Stimulated activated CD4-positive, alpha-beta T cell treated with anti-CD3 and anti-CD28 coated beads, Interleukin-12 subunit alpha, Interleukin-12 subunit beta, amount 100 ng/mL, for 24 hours (primary cell): ENCODE measurements around the gene TOB1.

ENCODE experiments used
- DNase-seq, 2 experiments: peaks; one replicate each; pipeline ENCODE4 v3.0.0-alpha.2; 2020; ENCODE audit warnings: low read depth in 2 of 2

Gene TOB1

DNA sequence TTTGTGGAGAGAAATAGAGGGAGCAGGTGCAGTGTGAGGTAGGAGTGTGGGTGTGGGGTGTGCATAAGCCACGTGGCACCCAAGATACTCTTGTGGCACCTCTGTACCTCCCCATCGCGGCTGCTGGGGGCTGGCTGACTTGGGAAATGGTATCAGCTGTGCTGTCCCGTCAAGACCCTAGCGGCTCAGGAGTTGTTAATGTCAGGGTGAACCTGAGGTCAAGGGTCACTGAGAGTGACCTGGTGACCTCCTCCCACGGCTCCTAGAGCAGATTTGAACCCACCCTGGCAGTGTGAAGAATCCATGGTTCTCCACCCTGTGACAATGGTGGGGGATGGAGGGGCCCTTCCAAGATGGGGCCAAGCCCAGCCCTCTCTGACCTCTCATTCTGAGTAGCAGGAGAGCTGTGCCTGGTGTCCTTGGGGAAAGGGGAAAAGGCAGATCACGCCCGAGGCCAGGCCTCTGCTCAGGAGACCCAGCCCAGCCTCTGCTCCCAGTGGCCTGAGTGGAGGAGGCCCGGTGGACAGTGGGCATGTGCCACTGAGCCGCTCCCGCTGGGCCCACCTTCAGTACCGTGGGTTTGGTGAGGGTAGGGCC lies 33.8 kb downstream of the TOB1 start:
- DNase-seq: no peak

DNA sequence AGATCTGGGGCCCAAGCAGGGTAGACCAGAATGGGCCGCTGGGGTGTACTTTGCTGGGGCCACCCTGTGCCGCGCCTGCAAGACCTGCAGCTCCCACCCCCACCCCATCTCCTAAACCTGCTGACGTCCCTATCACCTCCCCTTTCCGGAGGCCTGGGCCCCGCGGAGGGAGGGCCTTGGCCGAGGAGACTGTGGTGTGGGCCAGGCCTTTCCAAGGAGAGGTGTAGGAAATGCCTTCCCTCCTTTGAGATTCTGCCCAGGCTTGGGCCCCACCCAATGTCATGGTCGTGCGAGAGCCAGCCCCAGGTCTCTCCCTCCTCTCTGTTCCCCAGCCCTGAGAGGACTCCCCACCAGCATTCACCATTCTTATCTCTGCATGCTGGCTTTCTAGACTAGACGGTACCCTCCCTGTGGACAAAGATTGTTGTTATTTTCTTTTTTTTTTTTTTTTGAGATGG lies 34.7 kb downstream of the TOB1 start:
- no peak for DNase-seq

DNA sequence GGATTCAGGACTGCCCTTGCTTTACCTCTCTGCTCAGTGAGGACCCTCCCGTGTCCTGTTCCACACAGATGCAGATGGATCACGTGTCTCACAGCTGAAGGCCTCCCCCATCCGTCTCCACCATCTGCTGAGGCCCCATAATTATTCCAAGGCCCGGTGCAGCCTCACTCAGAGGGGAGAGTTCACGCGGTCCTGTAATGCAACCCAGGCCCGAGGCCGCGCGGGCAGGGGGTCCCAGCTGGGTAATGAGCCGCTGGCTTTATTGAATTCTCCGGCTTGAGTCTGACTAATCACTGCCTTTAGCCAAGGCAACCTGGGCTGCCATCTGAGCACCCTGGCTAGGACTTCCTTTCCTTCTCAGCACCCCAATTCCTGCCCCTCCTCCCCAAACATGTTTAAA lies 35.2 kb downstream of the TOB1 start:
- no peak for DNase-seq

DNA sequence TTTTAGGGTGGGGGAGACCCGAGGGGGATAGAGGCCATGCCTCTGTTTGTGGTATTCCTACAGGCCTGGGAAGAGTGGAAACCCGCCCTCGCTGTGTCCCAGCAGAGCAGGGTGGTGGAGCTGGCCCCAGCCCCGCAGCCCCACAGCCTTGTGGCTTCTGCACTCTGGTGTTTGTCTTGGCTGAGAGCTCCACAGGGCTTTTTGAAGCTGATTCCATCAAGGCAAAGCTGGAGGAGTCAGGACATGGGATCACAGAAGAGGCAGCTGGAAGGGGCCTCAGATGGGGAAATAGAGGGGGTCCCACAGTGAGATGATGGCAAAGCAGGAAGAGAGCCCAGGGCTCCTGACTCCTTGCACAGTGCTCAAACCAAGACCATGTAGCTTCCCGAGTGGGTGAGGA lies 35.8 kb downstream of the TOB1 start:
- no peak for DNase-seq

DNA sequence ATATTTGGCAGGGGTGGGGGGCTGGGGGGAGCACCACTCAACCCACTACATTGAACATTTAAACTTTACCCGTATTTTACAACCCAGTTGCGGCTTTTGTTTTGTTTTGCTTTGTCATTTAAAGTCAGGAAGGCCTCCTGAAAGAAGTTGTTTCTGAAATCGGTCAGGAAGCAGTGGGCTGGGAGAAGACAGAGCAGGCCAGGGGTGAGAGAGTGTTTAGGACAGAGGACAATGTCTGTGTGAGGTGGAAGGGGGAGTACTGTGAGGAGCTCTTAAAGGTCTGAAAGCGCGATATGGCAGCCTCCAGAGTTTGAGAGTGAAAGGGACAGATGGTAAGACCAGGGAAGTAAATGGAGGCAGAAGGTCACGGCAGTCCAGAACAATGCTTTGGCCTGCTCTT lies 36.8 kb downstream of the TOB1 start:
- DNase-seq: no peak

DNA sequence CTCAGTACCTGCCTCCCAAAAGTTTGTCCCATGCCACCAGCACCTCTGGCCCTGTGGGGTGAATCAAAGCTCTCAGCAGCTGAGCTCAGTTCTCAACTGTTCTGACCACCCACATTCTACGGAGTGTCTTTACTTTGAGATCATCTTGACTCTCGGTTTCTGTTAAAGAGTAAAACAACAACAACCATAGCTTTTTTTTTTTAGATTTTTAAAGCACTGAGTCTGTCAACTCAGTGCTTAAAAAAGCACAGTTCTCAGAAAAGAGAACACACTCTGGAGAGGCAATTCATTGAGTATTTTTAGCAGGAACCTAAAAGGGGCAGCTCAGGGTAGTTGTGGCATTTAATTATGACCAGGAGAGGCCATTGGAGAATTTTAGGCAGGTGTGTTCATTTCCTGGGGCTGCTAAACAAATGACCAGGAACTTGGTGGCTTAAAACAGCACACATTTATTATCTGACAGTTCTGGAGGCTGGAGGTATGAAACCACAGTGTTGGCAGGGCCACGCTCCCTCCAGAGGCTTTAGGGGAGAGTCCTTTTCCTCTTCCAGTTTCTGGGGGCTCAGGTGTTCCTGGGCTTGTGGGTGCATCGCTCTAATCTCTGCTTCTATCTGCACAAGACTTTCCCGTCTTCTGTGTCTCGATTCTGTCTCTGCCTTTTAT lies 37.5 kb downstream of the TOB1 start:
- no peak for DNase-seq

DNA sequence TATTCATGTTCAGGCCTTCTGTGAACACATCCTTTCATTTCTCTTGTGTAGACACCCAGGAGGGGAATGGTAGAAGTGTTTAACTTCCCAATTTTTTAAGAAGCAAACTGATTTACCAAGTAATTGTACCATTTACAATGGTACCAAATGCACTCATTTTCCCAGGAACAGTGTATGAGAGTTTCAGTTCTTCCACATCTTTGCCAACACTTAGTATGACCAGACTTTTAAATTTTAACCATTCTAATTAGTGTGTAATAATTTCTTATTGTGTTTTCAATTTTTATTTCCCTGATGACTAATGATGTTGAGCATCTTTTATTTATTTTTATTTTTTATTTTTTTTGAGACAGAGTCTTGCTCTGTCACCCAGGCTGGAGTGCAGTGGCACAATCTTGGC lies 41.0 kb downstream of the TOB1 start:
- DNase-seq: no peak

DNA sequence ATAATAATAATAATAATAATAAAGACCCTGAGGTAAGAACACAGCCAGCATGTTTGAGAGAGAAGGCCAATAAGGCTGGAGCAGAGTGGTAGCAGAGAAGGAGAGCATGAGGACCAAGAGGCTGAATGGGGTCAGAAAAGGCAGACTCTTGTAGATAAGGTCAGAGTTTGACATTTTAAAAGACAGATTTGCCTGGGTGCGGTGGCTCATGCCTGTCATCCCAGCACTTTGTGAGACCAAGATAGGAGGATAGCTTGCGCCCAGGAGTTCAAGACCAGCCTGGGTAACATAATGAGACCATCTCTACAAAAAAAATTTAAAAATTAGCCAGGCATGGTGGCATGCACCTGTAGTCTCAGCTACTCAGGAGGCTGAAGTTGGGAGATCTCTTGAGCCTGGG lies 41.7 kb downstream of the TOB1 start:
- DNase-seq: no peak

DNA sequence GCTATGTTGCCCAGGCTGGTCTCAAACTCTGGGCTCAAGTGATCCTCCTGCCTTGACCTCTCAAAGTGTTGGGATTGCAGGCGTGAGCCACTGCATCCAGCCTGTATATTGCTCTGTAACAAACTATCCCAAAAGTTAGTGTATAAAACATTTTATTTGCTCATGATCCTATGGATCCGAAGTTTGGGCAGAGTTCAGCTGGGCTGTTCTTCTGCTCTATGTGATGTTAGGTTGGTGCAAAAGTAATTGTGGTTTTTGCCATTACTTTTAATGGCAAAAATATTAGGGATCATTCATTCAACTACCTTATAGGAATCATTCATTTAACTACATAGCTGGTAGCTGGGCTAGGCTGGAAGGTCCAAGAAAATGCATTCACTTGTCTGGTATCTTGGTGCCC lies 43.6 kb downstream of the TOB1 start:
- no peak for DNase-seq

DNA sequence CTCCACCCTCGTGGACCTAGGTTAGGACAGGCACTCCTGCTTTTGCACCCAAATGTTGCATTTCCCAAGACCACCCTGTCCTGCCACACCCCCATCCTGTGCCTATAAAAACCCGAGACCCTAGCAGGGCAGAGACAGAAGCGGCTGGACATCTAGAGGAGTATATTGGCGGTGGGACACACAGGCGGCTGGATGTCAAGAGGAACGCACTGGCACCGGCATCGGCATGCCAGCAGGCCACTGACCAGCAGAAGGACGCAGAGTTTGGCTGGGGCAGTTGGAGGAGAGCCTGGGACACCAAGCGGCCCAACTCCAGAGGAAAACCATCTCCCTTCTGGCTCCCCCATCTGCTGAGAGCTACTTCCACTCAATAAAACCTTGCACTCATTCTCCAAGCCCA lies 45.5 kb downstream of the TOB1 start:
- no peak for DNase-seq

DNA sequence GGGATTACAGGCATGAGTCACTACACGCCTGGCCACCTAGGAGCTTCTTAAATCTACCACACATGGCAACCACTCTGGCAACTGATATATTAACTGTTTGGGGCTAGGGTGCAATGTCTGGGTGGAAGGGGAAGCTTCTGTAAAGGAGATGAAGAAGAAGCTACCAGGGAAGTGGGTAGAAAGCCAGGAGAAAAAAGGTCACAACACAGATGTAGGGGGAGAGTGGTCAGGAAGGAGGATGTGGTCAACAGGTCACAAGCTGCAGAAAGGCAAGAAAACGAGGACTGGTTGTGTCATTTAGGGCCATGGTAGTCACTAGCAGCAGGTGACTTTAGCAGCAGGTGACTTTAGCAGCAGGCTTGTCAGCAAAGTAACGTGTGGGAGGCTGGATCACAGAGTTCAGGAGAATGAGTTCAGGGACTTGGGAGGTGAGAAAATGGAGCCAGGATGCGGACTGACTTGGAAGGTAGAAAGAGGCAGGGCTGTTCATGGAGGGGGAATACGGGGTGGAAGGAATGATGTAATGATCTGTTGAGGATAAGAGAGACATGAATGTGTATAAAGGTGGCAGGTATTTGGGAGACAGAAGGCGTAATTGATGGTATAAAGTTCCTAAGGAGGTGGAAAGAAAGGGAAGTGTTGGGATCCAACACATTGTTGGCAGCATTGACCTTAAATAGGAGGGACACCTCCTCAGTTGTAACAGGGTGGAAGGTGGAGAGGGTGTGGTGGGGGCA lies 47.1 kb downstream of the TOB1 start:
- no peak for DNase-seq

DNA sequence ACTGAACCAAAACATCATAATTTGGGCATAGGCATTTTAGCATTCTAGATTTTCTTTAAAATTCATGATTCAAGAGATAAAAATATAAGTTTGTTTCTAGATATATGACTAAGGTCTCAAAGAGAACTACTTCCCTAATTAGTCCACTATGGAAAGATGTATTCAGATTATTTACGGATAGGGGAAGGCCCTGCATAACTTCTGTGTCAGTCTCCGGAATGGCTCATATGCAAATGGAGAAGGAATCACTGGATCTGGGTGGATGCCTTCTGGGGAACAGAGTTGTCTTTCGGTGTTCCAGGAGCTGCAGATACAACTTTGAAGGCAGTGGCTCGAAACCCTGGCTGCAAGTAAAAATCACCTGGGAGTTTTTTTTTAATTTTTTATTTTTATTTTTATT lies 47.9 kb downstream of the TOB1 start:
- no peak for DNase-seq

DNA sequence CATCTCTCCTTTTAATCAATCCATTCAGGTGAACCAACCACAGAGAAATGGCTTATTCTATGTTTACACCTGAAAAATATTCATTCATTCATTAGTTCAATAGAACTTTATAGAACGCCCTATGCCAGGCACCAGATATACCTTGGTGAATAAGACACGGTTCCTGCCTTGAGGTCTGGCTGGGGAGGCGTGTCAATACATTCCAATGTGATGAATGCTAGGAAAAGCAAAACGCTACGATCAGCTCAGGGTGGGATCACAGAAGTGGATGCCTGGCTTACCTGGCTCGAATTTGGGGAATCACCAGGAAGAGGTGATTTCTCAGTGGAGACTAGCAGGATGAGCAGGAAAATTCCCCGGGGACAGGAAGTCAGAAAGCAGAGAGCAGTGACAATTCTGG lies 48.3 kb downstream of the TOB1 start:
- DNase-seq: no peak

DNA sequence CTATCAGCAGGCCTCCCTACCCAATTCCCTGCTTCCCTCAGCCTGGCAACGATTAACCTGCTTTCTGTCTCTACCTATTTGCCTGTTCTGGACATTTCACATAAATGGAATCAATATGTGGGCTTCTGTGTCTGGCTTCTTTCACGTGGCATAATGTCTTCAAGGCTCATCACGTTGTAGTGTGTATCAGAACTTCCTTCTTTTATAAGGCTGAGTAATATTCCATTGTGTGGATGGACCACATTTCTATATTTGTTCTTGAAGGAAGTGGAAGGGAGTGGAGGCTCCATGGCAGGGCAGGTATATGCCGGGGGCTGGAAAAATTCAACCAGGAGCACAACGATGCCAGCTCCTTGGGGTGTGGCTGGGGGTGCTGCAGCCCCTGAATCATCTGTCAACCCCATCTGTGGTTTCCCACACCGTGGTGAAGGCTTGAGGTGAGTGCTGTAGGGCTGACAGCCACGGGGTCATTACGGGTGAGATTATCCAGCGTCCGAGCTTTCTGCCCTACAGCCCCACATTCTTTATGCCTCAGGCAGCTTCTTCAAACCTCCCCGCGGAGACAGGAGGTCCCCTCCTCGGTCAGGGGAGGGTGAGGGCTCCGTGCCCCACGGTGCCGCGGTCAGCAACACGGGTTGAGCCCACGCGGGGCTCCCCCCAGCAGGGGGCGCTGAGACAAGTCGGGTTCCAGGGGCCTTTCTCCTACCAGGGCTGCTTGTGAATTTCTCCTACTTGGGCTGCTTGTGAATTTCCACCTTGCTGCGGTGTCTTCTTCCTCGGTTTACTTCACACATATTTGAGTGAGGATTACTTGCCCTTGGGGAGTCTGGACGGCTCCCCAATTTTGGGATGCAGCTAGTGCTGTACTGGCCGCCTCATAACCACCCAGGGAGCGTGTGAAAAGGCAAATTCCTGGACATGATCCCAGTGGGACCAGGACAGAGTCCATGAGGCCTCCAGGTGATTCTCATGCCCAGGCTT lies 49.1 kb downstream of the TOB1 start:
- peak; percentile 17 to 35 for DNase-seq

DNA sequence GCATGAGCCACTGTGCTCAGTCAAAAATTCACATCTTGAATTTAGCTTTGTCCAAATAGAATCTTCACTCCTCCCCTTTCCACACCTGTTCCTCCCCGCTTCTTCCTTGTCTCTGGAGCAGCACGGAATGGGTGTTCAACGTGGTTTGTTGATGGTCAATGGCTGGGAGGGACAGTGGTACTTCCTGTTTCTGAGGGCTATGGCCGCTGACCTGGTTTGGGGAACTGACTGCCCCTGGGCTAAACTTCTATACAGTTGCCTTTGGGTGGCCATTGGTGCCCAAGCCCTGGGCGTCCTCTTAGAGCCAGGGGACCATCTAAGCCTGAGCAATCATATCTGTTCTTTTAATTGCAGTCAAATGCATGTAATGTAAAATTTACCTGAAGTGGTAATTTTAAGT lies 49.9 kb downstream of the TOB1 start:
- no peak for DNase-seq

DNA sequence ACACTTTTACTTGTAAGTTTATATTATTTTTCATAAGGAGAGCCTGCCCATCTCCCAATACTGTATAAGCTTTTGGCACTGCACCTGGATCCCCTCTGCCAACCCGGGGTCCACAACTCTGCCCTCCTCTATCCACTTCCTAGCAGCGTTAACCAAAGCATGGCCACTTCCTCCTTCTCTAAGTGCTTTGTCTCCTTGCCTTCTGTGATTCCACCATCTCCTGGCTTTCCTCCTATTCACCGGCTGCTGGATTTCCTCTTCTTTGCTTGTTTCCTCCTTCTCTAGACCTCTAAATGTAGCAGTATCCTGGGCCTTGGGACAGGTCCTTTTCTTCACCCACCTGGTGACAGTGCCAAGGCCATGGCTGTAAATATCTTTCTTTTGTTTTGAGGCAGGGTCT lies 50.8 kb downstream of the TOB1 start:
- no peak for DNase-seq

DNA sequence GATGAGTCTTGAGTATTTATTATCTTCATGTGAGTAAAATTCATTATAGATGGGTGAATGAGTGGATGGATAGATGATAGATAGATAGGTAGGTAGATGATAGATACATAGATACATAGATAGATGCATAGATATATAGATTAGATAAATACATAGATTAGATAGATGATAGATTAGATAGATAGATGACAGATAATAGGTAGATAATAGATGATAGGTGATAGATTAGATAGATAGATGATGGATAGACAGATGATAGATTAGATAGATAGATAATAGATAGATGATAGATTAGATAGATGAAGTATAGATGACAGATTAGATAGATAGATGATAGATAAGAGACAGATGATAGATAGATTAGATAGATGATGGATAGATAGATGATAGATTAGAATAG lies 52.6 kb downstream of the TOB1 start:
- no peak for DNase-seq
